DMS79 (cell line): ENCODE measurements around the gene ZNF490.
"Not testable (repeated sequence)": the region's sequence is repeated elsewhere in the genome, so short reads cannot be mapped to it uniquely, and the experiment has no call there.

ENCODE experiments used
- DNase-seq: peaks from one replicate; lab custom pipeline; 2025; lab: John Stamatoyannopoulos, UW

Gene ZNF490

DNA sequence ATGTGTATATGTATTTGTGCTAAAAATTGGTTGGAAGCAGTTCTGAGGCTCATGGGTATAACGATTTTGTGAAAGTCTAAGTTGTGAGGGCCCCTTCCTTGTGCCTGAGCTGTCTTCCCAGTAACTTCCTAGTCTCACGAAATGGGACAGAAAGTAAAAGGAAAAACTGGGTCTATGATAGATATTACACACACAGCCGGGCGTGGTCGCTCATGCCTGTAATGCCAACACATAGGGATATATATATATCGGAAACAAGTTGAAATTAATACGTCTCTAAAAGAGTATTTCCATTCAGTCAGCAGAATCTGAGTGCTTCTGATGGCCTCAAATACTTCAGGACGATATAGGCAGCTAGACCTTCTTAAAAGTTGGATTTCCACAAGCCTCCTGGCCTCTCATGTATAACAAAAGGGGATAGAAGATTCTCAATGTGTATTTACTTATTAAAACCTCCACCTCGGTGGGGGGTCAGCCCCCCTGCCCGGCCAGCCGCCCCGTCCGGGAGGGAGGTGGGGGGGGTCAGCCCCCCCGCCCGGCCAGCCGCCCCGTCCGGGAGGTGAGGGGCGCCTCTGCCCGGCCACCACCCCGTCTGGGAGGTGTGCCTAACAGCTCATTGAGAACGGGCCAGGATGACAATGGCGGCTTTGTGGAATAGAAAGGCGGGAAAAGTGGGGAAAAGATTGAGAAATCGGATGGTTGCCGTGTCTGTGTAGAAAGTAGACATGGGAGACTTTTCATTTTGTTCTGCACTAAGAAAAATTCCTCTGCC is 10.8 kb upstream of the ZNF490 start:
- DNase-seq: not testable (repeated sequence)

DNA sequence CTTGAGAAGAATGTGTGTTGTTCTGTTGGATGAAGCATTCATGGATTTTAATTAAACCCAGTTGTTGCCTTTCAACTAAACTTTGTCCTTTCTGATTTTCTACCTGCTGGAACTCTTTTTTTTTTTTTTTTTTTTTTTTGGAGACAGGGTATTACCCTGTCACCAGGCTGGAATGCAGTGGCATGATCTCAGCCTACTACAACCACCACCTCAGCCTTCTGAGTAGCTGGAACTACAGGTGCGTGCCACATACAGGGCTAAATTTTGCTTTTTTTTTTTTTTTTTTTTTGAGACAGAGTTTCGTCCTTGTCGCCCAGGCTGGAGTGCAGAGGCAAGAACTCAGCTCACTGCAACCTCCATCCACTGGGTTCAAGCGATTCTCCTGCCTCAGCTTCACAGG is 7.0 kb upstream of the ZNF490 start:
- no peak for DNase-seq

DNA sequence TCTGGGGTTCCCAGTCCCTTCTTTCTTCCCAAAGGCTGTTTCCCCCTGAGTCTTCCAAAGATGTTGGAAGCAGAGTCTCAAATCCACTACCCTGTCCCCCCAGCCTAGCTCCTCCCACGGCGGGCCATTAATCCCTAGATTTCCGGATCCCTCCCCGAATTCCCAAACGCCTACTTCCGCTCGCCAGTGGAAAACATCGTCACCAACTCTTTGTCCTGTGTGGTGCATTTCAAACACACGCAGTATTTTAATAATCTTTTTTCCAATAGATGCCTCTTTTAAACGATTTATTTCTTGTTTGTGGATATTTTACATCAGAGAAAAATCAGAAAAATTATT is 717 bp upstream of the ZNF490 start:
- peak; percentile 18 for DNase-seq

DNA sequence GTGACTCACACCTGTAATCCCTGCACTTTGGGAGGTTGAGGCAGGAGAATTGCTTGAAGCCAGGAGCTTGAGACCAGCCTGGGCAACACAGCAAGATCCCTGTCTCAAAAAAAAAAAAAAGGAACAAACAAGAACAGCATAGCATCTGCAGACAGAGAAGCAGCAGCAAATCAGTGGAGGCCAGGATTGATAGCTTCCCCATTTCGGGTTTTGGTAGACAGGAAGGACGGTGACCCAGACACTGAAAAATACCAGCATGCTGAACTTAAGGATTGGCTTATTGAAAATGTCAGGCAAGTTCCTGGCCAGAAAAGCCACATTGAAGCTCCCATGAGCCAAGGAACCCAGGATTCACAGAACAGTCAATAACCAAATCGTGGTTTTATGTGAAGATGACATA is 3.0 kb downstream of the ZNF490 start:
- DNase-seq: no peak

DNA sequence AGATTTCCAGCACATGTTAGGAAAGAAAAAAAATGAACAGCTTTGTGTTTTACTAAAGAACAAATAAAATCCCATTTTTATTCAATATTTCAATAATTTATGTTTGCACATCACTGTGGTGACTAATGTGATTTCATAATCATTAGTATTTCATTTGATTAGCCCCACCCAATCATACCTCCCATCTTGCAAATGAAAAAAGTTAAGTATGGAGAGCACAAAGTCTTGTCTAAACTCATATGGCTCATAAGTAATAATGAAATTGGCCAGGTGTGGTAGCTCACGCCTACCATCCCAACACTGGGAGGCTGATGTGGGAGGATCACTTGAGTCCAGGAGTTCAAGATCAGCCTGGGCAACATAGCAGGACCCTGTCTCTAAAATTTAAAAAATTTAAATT is 3.8 kb downstream of the ZNF490 start:
- no peak for DNase-seq

DNA sequence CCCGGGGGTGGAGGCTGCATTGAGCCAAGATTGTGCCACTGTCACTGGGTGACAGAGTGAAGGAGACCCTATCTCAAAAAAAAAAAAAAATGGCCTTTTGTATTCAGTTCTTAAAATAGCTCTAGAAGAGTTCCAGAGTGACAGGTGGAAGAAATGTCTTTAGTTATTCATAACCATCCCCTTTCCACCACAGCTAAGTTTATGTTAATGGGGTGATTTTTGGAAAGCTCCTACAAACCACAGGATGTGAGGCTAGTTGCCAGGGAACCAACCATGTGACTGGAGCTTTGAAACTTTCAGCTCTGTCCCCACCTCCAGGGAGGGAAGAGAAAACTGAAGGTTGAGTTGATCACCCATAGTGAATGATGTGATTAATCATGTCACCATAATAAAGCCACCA is 6.9 kb downstream of the ZNF490 start:
- no peak for DNase-seq

DNA sequence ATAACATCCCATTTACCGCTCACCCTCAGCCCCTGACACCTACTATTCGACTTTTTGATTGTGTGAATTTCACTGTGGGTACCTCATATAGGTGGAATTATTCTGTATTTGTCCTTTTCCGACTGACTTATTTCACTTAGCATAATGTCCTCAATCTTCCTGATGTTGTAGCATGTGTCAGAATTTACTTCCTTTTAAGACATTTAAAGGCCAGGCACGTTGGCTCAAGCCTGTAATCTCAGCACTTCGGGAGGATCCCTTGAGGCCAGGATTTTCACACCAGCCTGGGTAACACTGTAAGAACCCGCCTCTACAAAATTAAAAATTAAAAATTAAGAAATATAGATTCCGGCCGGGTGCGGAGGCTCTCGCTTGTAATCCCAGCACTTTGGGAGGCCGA is 13.0 kb downstream of the ZNF490 start:
- no peak for DNase-seq

DNA sequence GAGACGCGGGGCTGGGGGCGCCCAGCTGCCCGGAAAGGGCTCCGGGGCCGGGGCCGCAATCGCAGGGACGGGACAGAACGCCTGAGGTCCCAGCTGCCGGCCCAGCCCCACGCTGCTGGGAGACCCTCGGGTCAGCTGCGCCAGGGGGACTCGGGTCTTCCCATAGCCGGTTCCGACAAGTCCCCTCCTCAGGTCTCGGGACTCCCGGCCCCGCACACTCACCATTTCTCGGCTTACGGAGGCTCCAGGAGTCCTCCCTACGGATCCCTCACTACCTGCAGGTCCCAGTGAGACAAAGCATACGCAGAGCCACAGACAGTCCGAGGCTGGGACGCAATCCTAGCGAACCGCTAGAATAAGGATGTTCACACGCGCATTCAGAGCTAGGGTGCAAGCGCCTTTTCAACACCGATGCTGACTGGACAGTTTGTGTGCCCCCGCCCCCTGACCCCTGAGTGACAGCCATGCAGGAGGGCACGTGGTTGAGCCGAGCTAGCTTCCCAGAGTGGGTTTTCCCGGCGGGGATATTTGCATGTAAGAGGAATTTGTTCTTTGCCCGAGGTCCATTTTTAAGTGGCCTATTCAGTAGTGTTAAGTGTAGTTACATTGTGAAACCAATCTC is 13.6 kb downstream of the ZNF490 start:
- DNase-seq: no peak

DNA sequence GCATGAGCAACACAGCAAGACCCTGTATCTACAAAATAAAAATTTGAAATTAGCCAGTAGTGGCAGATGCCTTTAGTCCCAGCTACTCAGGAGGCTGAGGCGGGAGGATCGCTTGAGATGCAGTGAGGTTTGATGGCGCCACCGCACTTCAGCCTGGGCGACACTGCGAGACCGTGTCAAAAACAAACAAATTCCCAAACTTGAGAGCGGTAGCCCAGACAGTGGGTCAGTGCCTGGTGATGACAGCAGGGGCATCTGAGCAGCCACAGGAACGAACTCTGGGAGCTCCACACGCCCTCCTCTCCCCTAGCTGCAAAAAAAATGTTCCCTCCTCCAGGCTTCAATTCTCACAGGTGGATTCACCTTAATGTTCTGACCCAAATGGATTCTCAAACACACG is 14.1 kb downstream of the ZNF490 start:
- DNase-seq: no peak

DNA sequence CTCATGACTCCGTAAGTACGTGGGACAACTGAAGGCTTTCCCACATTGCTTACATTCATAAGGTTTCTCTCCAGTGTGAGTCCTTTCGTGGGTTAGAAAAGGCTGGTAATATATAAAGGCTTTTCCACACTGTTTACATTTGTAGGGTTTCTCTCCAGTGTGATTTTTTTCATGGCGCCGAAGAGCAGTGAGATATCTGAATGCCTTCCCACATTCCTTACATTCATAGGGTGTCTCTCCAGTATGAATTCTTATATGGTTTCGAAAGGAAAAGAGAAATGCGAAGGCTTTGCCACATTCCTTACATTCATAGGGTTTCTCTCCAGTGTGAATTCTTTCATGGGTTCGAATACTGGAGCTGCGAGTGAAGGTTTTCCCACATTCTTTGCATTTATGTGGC is 29.5 kb downstream of the ZNF490 start:
- DNase-seq: no peak

DNA sequence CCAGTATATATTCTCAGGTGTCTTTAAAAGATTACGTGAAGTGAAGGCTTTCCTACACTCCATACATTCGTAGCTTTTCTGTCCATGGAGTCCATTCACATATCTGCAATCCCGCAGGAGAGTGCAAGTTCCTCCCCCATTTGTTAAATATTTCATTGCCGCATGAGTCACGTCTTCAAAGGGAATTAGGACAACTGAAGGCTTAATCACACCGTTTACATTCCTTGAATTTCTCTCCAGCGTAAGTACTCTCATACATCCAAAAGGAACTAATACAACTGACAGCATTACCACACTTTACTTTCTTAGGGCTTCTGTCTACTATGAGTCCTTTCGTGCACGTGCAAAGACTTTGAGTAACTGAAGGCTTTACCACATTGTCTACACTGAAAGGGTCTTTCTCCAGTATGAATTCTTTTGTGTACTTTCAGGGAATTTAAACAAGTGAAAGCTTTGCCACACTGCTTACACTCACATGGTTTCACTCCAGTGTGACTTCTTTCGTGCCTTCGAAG is 30.4 kb downstream of the ZNF490 start:
- DNase-seq: no peak

DNA sequence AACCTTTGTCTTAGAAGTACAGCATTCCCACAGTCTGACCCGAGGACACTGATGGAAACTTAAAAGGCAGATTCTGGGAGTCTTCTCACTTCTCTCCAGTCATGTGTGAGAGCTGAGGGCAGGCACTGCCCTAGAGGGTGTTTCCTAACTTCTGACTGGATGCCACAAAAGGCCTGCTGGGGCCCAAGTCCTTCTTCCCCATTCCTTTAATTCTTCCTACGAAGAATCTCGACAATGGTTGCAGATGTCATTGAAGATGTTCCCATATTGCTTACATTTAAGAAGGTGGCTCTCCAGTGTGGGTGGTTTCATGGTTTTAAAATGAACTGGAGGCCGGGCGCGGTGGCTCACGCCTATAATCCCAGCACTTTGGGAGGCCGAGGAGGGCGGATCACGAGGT is 32.0 kb downstream of the ZNF490 start:
- DNase-seq: no peak

DNA sequence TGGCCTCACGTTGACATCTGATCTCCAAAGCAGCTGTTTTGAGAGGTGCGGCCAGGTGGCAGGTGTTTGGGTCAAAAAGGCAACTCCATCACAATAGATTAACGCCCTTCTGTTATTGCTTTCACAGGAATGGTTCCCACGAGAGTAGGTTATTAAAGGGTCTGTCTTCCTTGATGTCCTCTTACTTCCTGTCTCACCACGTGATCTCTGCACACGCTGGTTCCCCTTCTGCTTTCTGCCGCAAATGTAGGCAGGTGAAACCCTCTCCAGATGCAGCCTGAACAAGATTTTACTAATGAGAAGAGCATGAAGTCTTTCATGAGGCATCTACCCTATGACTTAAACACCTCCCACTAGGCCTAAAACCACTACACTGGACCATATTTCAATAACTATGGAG is 36.6 kb downstream of the ZNF490 start:
- DNase-seq: no peak

DNA sequence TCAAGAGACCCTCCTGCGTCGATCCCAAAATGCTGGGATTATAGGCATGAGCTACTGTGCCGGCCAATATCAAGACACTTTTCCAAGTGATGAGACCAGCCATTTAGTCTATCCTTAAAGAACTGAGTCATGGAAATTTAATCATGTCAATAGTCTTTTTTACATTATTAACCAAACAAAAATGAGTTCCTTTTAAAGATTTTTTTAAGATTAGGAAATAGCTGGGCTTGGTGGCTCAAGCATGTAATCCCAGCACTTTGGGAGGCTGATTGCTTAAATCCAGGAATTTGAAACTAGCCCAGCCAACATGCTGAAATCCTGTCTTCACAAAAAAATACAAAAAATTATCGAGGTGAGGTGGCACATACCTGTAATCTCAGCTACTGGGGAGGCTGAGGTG is 42.7 kb downstream of the ZNF490 start:
- DNase-seq: no peak

DNA sequence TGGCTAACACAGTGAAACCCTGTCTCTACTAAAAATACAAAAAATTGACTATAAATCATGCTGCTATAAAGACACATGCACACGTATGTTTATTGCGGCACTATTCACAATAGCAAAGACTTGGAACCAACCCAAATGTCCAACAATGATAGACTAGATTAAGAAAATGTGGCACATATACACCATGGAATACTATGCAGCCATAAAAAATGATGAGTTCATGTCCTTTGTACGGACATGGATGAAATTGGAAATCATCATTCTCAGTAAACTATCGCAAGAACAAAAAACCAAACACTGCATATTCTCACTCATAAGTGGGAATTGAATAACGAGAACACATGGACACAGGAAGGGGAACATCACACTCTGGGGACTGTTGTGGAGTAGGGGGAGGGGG is 44.2 kb downstream of the ZNF490 start:
- not testable (repeated sequence) for DNase-seq

DNA sequence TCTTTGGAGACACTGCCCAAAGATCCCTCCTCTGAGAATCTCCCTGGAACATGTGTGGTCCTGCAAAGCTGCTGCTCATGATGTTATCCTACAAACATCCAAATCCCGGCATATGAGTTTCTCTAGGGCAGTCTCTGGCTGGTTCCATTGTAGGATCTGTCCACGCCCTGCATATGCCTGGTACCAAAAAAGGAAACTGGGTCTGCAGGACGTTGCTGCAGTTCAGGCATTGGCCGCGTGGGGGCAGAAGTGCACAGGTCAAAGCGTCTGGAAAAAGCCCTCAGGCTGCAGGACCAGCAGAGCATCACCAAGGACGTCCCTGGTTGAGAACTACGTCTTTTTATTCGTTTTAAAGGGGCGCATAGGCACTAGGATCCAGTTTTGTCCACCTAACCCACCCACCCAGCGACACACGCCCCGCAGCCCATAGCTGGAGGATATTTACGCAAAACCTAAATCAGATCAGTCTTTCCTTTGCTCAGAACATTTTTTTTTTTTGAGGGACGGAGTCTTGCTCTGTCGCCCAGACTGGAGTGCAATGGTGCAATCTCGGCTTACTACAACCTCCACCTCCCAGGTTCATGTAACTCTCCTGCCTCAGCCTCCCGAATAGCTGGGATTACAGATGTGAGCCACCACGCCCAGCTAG is 46.5 kb downstream of the ZNF490 start:
- peak; percentile 50 for DNase-seq

DNA sequence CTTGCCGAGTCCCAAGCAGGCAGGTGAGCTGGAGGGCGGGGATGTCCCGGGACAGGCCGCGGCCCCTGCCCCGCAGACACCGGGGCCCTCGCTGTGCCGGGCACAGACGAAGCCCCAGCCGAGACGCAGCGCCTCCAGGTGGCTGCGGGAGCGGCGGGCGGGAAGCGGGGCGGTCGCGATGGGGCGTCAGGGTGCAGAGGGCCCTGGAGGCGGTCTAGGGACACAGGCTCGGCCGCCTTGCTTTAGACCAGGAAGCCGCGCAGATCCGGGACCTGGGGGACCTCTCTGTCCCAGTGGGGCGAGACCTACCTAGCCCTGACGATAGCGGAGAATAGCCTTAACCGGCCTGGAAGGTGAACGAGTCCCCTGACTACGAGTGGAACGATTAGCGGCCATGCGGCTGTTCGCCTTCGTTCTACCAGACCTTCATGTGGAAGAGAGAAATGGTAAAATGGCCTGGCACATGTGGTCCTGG is 55.1 kb downstream of the ZNF490 start:
- DNase-seq: no peak

DNA sequence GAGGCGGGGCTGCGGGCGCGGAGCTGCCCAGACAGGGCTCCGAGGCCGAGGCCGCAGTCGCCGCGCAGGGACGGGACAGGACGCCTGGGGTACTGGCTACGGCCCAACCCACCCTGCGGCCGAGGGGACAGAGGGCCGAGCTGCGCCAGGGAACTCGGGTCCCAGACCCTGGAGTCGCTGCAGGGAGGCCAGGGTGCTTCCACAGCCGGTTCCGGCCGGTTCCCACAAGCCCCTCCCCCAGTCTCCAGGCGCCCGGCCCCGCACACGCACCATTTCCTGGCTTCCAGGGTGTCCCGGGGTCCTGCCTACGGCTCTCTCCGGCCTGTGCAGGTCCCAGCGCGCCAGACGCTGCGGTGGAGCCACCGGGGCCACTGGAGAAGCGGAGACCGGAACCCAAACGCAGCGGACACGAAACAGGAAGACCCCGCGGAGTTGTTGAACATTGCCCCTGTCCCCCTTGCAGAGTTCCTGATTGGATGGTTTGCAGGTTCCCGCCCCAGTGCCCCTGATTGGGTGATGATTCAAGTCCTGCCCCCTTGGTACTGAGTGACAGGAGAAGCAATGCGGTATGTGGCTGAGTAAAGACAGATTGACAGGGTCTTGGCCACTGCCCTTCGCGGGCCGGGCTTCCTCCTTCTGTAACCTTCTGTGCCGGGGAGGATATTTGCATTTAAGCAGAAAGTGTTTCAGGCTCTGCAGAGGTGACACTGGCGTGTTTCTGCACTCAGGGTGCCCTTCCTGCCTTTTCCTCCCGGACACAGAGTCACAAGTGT is 59.4 kb downstream of the ZNF490 start, which contains the start of gene ZNF564:
TSS of gene ZNF564 (minus strand) at position 423 of the 773 bp plus-strand sequence. CDS start at position 273, 150 bp downstream.
- DNase-seq: peak; percentile 100

DNA sequence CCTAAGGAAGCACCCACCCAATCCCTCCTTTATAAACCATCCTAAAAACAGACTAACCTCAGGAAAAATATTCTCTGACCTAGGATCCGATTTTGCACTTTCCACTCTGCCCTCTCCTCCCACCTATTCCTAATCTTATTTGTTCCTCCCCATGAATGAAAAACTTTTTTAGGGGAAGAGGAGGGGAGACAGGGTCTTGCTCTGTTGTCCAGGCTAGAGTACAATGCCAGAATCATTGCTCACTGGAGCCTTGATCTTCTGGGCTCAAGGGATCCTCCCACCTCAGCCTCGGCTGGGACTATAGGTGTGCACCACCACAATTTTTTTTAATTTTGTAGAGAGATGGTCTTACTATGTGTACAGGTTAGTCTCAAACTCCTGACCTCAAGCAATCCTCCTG is 63.7 kb downstream of the ZNF490 start:
- no peak for DNase-seq

DNA sequence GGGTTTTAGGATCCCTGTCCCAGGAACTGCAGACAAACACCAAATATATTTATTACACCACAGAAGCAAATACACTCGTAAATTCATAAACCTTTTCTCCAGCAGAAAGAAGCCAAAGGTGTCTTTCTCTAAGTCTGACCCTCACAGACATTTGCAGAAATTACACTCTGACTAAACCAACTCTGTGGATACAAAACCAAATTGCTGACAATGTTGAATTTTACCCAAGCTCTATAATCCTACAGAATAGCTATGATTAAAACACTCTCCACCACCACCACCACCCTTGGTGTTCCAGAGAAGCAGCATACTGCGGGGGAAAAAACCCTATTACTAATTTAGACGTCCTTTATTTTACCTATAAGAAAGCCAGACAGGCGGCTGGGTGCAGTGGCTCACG is 64.5 kb downstream of the ZNF490 start:
- no peak for DNase-seq

DNA sequence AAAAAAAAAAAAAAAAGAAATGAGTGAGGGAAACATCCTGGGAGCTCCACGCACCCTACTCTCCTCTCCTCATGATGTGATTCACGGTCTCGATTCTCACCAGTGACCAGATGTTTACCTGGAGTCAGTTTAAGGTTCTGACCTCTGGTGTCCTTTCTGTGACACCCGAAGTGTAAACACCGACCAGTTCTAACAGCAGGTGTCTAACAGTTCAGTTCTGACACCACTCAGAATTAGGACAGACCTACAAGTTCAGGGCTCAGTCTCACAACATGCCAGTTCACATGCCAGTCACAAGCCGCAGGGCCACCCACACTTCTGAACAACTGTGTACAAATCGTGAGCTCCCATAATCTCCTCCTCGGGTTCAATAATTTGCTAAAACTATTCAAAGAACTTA is 65.3 kb downstream of the ZNF490 start:
- no peak for DNase-seq

DNA sequence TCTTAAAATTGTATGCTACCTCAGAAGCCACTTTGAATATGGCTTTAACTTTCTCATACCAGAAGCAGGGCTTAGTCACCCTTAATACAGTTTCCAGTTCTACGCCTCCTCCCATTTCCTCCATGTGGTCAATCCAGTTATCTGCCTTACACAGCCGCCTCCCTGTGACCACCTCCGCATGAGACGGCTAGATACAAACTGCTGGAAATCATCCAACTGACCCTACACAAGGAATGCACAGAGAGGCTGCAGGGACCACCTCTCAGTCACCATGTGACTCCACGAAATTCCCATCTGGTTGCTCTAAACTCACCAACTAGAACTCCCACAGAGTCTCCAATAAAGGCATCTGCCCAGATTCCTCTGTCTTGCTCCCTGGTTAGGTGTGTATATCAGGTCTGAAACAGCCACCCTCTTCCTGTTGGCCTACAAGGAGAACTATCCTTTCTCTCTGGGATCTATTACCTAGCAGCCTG is 66.2 kb downstream of the ZNF490 start:
- no peak for DNase-seq
